ENCODE measurements around the gene ZNF573. TPM values are rescaled to one million over a fixed set of nuclear protein-coding genes. Genes with fewer than 3 reads are reported as not detected.
"Not testable (repeated sequence)": the region's sequence is repeated elsewhere in the genome, so short reads cannot be mapped to it uniquely, and the experiment has no call there.

The ZNF573 gene
- polyA plus RNA-seq (2013, experiment 1 of 2): 4.7 TPM
- polyA plus RNA-seq (2013, experiment 2 of 2): 5.7 TPM

DNA sequence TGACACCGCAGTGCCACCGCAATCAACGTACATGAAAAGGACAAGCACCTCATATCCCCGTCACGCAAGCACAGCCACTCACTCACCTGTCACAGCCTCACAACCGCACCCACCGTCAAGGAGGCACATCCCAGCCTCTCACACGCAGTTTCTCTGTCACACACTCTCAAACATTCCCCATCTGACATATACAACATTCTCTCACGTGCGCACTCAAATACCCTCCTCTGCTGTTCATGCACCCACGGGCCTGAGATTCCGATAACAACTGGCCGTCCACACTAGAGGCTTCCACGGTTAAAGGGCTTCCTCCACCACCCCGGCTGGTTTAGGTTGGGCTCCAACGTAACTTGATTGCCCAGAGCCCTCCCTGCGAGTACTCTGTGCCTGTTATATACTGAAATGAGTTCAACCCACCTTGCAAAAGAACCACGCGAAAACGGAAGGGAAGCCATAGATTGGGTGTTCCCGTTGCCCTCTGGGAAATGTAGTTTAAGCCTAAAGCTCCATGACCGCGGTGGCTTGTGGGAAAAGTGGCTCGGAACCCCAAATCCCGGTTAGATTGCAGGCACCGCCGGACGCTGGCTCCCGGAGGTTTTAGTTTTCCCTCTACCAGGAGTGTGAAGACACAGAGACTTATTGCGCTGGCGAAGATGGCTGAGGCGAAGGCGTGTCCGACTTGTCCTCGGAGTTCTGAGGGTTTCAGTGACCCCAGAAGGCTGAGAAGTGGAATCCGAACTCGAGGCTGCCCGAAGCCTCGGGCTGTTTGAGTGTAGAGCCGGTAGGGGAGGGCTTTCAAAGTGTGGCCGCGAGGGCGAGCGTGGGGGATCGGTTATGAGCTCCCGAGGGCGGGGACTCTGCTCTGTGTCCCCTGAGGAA lies at the start of gene ZNF573:
Gene ZNF573 (minus strand): TSS at position 460 of the 879 bp plus-strand sequence. CDS start 5,857 bp downstream, outside the sequence.
- under 1% methylated on average over 47 of the region's 47 CpGs for WGBS
- H3K27ac ChIP-seq (ENCODE audit: low read depth, low read length): peak within 1 kb of the TSS; percentile 87
- peak within 1 kb of the TSS; percentile 95 for H3K9ac ChIP-seq (ENCODE audit: low read depth, low read length)
- H3K4me1 ChIP-seq (ENCODE audit: insufficient read depth, low read length): no peaks in the 10 kb centered on the region
- peak within 1 kb of the TSS; percentile 96 for H3K4me3 ChIP-seq (ENCODE audit: low read length)
- no peaks in the 10 kb centered on the region for H3K36me3 ChIP-seq (ENCODE audit: insufficient read depth, low read length)
- no peaks in the 10 kb centered on the region for H3K9me3 ChIP-seq (ENCODE audit: insufficient read depth, low read depth, low read length)
- H3K27me3 ChIP-seq (ENCODE audit: insufficient read depth, low read length): no peaks in the 10 kb centered on the region

DNA sequence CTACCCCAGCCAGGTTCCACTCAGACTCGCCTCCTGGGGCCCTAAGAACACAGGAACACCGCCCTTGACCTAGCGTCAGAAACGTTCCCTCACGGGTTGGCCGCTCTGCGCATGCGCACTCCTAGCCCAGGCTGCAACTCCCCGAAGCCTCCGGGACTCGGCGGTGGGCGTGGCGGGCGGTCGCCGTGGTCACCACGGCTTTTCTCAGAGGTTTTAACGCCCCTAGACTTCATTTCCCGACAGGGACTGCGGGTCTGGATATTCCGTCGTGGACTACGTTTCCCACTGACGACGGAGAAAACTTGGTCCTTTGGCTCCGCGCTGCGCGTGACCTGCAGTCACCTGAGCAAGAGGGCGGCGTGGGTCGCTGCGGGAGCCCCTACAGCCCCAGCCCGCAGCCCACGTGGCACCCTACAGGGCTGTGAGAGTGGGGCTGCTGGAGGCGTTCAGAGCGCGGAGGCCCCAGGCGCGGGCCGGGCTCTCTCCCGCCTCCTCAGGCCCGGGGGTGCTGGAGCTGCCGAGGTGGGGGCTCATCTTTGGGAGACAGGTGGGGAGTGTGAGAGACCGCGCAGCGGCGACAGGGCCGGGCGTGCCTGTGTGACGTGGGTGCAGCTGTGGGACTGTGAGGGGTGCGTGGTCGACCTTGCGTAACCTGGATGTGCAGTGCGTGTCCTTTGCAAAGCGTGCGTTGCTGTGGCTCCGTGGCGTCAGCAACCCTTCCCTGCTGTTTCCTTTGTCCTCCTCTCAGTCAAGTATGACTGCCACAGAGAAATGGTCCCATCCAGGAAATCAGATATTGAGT lies 38.0 kb upstream of the ZNF573 start:
- no peaks in the 10 kb centered on the region for H3K4me1 ChIP-seq (ENCODE audit: insufficient read depth, low read length)
- peak overlapping the region; percentile 57 for H3K4me3 ChIP-seq (ENCODE audit: low read length)
- H3K9me3 ChIP-seq (ENCODE audit: insufficient read depth, low read depth, low read length): peaks cover 13% of the 10 kb centered on the region
- H3K9ac ChIP-seq (ENCODE audit: low read depth, low read length): peak overlapping the region; percentile 56
- H3K27ac ChIP-seq (ENCODE audit: low read depth, low read length): no peak overlapping the region
- H3K36me3 ChIP-seq (ENCODE audit: insufficient read depth, low read length): peaks cover 3% of the 10 kb centered on the region; the same call in 1 of the 2 replicates
- WGBS: 93% methylated on average over 60 of the region's 60 CpGs
- H3K27me3 ChIP-seq (ENCODE audit: insufficient read depth, low read length): peaks cover 5% of the 10 kb centered on the region; the same call in 1 of the 2 replicates

DNA sequence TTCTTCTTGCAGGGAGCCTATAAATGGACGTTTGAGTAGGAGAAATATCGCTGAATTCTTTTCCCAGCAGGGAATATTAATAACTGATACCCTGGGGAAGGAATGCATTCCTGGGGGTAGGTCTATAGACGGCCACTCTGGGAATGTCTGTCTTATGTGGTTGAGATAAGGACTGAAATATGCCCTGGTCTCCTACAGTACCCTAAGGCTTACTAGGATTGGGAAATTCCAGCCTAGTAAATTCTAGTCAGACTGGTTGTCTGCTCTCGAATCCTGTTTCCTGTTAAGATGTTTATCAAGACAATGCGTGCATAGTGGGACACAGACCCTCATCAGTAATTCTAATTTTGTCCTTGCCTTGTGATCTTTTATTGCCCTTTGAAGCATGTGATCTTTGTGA lies 36.2 kb upstream of the ZNF573 start:
- H3K36me3 ChIP-seq (ENCODE audit: insufficient read depth, low read length); H3K4me3 ChIP-seq (ENCODE audit: low read length); H3K9ac ChIP-seq (ENCODE audit: low read depth, low read length); H3K4me1 ChIP-seq (ENCODE audit: insufficient read depth, low read length); H3K27me3 ChIP-seq (ENCODE audit: insufficient read depth, low read length); H3K27ac ChIP-seq (ENCODE audit: low read depth, low read length): not testable (repeated sequence)
- WGBS: 90% methylated on average over 5 of the region's 5 CpGs
- peaks cover 15% of the 10 kb centered on the region for H3K9me3 ChIP-seq (ENCODE audit: insufficient read depth, low read depth, low read length)

DNA sequence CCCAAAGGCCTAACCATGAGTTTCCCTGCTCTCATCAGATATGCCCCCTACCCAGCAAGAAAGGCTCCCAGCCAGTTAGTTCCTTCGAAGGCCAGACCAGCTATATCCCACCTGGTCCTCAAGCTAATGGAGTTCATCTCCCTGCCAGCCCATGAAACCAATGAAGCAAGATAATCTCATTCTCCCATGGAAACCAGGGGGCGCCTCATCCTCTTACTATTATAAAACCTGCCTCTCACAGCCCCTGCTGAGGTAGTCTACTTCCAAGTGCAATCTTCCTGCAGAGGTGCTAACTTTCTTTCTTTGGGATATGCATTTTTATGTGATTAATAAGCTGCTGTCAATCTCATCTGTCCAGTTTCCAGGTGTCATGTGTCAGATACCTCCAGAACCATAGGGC lies 34.0 kb upstream of the ZNF573 start:
- peaks cover 22% of the 10 kb centered on the region for H3K9me3 ChIP-seq (ENCODE audit: insufficient read depth, low read depth, low read length)
- H3K27me3 ChIP-seq (ENCODE audit: insufficient read depth, low read length): peaks cover 5% of the 10 kb centered on the region; the same call in 1 of the 2 replicates
- H3K4me1 ChIP-seq (ENCODE audit: insufficient read depth, low read length): no peaks in the 10 kb centered on the region
- H3K27ac ChIP-seq (ENCODE audit: low read depth, low read length): no peak overlapping the region
- H3K36me3 ChIP-seq (ENCODE audit: insufficient read depth, low read length): no peaks in the 10 kb centered on the region
- no peak overlapping the region for H3K9ac ChIP-seq (ENCODE audit: low read depth, low read length)
- 81% methylated on average over 2 of the region's 2 CpGs for WGBS
- no peak overlapping the region for H3K4me3 ChIP-seq (ENCODE audit: low read length)

DNA sequence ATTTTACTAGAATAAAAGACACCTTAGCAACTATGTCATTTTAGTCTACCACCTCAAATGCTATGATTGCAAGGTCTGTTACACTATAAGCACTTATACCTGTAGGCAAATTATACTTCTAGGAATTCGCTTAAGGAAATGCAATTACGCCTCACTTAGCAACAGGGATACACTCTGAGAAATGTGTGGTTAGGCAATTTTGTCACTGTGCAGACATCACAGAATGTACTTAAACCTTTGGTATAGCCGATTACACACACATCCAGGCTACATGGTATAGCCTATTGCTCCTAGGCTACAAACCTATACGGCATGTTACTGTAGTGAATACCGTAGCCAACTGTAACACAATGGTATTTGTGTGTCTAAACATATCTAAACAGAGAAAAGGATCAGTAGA lies 30.0 kb upstream of the ZNF573 start:
- Histone ChIP-seq H3K4me1 (ENCODE audit: insufficient read depth, low read length) (no peaks in the 10 kb centered on the region), H3K27ac (ENCODE audit: low read depth, low read length) (no peak overlapping the region), H3K9me3 (ENCODE audit: insufficient read depth, low read depth, low read length) (peaks cover 41% of the 10 kb centered on the region)

DNA sequence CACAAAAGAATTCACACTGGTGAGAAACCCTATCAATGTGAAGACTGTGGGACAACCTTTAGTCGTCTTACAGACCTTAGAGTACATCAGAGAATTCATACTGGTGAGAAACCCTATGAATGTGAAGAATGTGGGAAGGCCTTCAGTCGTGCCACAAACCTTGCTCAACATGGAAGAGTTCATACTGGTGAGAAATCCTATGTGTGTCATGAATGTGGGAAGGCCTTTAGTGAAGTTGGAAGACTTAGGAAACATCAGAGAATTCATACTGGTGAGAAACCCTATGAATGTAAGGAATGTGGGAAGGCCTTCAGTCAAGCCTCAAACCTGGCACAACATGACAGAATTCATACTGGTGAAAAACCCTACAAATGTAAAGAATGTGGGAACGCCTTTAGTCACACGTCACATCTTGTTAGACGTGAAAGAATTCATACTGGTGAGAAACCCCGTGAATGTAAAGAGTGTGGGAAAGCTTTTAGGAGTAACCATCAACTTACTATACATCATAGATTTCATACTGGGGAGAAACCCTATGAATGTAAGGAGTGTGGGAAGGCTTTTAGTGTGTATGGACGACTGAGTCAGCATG lies 24.0 kb upstream of the ZNF573 start:
- WGBS: 80% methylated on average over 6 of the region's 7 CpGs

More for the DNA sequence above, 30.0 kb upstream of the ZNF573 start:
- no peak overlapping the region for H3K4me3 ChIP-seq (ENCODE audit: low read length)
- H3K36me3 ChIP-seq (ENCODE audit: insufficient read depth, low read length): no peaks in the 10 kb centered on the region
- H3K27me3 ChIP-seq (ENCODE audit: insufficient read depth, low read length): no peaks in the 10 kb centered on the region
- 86% methylated on average over 4 of the region's 5 CpGs for WGBS
- H3K9ac ChIP-seq (ENCODE audit: low read depth, low read length): no peak overlapping the region

DNA sequence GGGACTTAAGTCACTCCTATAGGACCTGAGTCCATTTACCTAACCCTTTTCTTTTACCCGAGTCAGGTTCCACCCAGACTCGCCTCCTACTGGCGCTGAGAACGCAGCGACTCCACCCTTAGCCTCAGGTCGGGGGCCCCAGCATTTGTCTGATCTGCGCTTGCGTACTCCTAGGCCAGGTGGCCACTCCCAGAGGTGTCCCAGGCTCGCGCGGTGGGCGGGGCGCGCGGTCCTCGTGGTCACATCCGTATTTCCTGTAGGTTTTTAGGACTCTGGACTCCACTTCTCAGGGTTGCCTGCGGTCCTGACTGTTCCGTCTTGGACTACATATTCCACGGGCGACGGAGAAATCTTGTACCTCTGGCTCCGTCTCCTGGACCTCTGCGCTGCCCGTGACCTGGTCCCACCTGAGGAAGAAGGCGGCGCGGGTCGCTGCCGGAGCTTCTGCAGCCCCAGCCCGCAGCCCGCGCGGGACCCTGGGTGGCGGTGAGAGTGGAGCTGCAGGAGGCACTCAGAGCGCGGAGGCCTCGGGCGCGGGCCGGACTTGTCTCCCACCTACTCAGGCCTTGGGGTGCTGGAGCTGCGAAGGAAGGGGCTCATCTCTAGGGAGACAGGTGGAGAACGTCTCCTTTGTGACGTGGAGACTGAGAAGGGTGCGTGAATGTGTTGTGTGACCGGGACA lies 11.0 kb upstream of the ZNF573 start:
- 96% methylated on average over 46 of the region's 46 CpGs for WGBS

More for the DNA sequence above, 24.0 kb upstream of the ZNF573 start:
- Histone ChIP-seq H3K4me1 (ENCODE audit: insufficient read depth, low read length) (no peaks in the 10 kb centered on the region), H3K9me3 (ENCODE audit: insufficient read depth, low read depth, low read length) (peaks cover 66% of the 10 kb centered on the region), H3K27ac (ENCODE audit: low read depth, low read length) (no peak overlapping the region), H3K36me3 (ENCODE audit: insufficient read depth, low read length) (no peaks in the 10 kb centered on the region), H3K27me3 (ENCODE audit: insufficient read depth, low read length) (no peaks in the 10 kb centered on the region), H3K4me3 (ENCODE audit: low read length) (no peak overlapping the region), H3K9ac (ENCODE audit: low read depth, low read length) (no peak overlapping the region)

DNA sequence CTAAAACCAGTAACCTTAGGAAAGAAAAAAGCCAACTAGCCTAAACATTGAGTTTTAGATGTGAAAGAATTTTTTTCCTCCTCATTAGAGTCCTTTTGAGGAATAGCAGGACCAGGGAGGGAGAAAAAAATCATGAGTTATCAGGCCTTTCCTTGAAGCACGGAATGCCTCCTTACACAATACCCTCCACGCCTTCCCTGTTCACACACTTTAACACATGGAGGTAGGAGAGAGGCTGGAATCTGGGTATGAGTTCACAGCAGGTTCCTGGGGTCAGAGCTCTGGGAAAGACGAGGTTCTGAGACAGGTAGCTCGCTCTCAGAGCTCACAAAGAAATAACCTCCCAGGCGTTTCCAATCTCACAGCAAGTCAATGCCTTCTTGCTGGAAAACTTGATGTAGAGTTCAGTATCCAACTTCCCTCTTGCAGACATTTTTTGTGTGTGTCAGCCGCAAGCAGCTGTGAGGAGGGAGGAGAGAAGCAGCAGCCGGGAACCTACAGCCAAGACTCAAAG lies 716 bp downstream of the ZNF573 start:
- H3K36me3 ChIP-seq (ENCODE audit: insufficient read depth, low read length): no peaks in the 10 kb centered on the region
- no peak overlapping the region for H3K27ac ChIP-seq (ENCODE audit: low read depth, low read length)
- peak overlapping the region; percentile 96 for H3K4me3 ChIP-seq (ENCODE audit: low read length)
- H3K4me1 ChIP-seq (ENCODE audit: insufficient read depth, low read length): no peaks in the 10 kb centered on the region
- WGBS: 25% methylated on average over 5 of the region's 7 CpGs
- peak overlapping the region; percentile 95 for H3K9ac ChIP-seq (ENCODE audit: low read depth, low read length)
- no peaks in the 10 kb centered on the region for H3K27me3 ChIP-seq (ENCODE audit: insufficient read depth, low read length)
- H3K9me3 ChIP-seq (ENCODE audit: insufficient read depth, low read depth, low read length): no peaks in the 10 kb centered on the region

More for the DNA sequence above, 11.0 kb upstream of the ZNF573 start:
- Histone ChIP-seq H3K27ac (ENCODE audit: low read depth, low read length) (no peak overlapping the region), H3K4me3 (ENCODE audit: low read length) (no peak overlapping the region), H3K36me3 (ENCODE audit: insufficient read depth, low read length) (no peaks in the 10 kb centered on the region), H3K27me3 (ENCODE audit: insufficient read depth, low read length) (no peaks in the 10 kb centered on the region), H3K9ac (ENCODE audit: low read depth, low read length) (no peak overlapping the region), H3K9me3 (ENCODE audit: insufficient read depth, low read depth, low read length) (peaks cover 17% of the 10 kb centered on the region; the same call in 1 of the 2 replicates), H3K4me1 (ENCODE audit: insufficient read depth, low read length) (no peaks in the 10 kb centered on the region)

DNA sequence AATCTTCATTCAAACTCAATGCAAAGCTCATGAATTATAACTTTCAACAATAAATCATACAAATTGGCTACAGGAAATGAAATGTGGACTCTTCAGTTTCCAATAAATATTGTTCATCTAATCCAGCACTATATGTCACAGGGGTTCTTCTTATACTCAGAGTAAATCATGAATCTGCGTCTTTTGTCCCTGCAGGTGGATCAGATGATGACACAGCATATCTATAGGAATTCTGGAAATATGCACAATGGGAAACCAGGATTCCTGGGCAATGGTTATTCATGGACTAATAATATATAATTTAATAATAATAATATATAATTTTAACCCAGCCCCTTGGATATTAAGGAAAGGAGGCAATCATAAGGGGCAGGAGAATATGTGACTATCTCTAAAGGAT lies 8.4 kb downstream of the ZNF573 start:
- WGBS: 83% methylated on average over 1 of the region's 1 CpG
- Histone ChIP-seq H3K9me3 (ENCODE audit: insufficient read depth, low read depth, low read length) (no peaks in the 10 kb centered on the region), H3K36me3 (ENCODE audit: insufficient read depth, low read length) (peaks cover 23% of the 10 kb centered on the region), H3K4me3 (ENCODE audit: low read length) (no peak overlapping the region), H3K27ac (ENCODE audit: low read depth, low read length) (no peak overlapping the region), H3K4me1 (ENCODE audit: insufficient read depth, low read length) (no peaks in the 10 kb centered on the region), H3K27me3 (ENCODE audit: insufficient read depth, low read length) (no peaks in the 10 kb centered on the region), H3K9ac (ENCODE audit: low read depth, low read length) (no peak overlapping the region)

DNA sequence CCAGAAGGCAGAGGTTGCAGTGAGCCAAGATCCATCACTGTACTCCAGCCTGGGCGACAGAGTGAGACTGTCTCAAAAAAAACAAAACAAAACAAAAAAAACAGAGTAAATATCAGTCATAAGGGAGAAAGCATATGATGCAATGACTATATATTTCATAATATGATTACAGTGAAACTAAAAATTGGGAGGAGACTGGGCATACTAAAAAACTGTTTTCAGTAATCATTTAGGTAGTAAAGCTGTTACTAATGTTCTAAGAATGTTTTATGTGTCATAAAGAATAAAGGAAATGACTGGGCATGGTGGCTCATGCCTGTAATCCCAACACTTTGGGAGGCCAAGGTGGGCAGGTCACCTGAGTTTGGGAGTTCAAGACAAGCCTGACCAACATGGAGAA lies 15.9 kb downstream of the ZNF573 start:
- H3K27me3 ChIP-seq (ENCODE audit: insufficient read depth, low read length): no peaks in the 10 kb centered on the region
- no peak overlapping the region for H3K9ac ChIP-seq (ENCODE audit: low read depth, low read length)

More for the DNA sequence above, 15.9 kb downstream of the ZNF573 start:
- H3K27ac ChIP-seq (ENCODE audit: low read depth, low read length): no peak overlapping the region
- 100% methylated on average over 1 of the region's 1 CpG for WGBS
- no peak overlapping the region for H3K4me3 ChIP-seq (ENCODE audit: low read length)
- H3K4me1 ChIP-seq (ENCODE audit: insufficient read depth, low read length): no peaks in the 10 kb centered on the region
- no peaks in the 10 kb centered on the region for H3K9me3 ChIP-seq (ENCODE audit: insufficient read depth, low read depth, low read length)
- H3K36me3 ChIP-seq (ENCODE audit: insufficient read depth, low read length): peaks cover 19% of the 10 kb centered on the region

All from HUES64 (cell line).